ENCODE data around the gene DDX39B.
A peak's percentile ranks its signal among the peaks of the same experiment; 100 is the strongest.
"Not testable (repeated sequence)": the region's sequence is repeated elsewhere in the genome, so short reads cannot be mapped to it uniquely, and the experiment has no call there.

The DDX39B gene

DNA sequence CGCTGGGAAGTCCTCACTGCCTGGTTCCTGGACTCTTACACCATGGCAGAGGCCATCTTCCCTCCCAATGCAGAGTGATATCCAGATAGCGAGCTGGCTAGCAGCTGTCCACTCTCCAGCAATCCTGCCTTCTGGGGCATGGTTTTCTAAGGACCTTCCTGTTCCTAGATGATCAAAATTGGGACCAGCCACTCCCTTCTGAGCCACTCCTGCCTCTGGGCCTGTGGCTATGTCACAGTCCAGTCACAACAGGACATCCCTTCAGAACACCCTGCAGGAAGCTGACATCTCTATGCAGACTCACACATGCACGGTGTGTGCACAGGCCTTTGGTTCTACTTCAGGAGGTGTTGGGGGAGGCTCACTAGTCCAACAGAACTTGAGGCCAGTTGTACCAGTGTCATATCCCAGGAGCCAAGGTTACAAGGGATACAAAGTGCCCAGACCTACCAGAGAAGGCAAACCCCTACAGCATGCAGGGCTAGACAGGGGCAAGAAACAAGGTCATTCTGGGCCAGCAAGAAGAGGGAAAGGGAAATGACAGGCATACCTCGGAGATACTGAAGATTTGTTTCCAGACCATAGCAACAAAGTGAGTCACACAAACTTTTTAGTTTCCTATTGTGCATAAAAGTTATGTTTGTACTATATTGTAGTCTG lies 15.7 kb downstream of the DDX39B start:
- no peak for DNase-seq

DNA sequence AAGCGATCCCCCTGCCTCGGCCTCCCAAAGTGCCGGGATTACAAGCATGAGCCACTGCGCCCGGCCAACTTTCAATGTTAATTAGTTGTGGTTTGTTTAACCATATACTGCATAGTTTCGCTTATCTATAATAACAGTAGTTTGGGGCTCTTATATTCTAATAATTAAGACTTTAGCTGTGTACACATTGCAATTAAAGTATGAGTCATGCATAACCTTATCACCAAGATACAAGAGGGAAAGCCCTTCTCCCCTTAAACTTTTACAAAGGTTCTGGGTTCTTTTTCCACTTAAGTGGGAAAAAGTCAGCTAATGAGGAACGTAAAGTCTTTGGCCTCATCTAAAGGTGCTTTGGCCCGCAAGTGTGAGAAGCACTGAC lies 16.3 kb downstream of the DDX39B start:
- no peak for DNase-seq

DNA sequence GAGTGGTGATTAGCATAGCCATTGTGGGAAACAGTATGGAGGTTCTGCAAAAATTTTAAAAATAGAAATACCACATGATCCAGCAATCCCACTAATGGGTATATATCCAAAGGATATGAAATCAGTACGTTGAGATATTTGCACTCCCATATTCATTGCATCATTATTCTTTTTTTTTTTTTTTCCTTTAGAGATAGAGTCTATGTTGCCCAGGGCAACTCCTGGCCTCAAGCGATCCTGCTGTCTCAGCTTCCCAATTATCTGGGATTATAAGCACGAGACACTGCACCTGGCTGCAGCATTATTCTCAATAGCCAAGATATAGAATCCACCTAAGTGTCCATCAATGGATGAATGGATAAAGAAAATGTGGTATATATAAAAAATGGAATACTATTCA lies 20.0 kb downstream of the DDX39B start:
- DNase-seq, result no peak

DNA sequence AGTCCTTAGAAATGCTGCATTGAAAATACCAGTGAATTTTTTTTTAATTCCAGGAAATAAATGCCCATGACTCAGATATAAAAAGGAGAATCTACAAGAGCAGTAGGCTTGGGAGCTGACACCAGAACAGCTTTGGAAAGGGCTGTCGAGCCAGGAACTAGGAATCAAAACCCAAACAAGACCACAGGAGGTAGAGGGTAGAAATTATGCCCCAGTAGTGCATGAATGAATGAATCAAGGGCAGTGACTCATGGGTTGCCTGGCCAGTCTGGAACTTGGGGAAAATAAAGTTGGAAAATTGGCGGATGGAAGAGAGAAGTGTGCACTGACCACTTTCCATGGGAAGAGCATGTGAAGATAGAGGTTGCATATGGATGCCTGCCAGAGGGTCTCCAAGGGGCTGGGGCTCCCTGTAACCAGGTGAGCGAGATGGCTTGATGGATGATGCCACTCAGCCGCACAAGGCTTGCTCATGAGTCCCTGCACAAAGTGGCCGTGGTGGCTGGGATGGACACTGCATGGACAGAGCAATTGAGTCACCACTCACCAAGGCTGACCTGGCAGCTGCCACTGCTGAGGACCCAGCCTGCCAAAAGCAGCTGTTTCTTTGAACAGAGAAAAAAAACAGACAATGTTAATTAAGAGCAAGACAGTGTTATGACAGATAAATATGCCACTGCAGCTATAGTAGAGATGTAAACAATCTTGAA lies 28.2 kb downstream of the DDX39B start:
- no peak for DNase-seq

DNA sequence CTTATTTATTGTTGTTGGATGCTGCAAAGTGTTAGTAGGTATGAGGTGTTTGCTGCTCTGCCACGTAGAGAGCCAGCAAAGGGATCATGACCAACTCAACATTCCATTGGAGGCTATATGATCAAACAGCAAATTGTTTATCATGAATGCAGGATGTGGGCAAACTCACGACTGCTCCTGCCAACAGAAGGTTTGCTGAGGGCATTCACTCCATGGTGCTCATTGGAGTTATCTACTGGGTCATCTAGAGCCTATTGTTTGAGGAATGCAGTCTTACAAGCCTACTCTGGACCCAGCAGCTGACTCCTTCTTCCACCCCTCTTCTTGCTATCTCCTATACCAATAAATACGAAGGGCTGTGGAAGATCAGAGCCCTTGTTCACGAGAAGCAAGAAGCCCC lies 31.8 kb downstream of the DDX39B start:
- DNase-seq, result no peak

DNA sequence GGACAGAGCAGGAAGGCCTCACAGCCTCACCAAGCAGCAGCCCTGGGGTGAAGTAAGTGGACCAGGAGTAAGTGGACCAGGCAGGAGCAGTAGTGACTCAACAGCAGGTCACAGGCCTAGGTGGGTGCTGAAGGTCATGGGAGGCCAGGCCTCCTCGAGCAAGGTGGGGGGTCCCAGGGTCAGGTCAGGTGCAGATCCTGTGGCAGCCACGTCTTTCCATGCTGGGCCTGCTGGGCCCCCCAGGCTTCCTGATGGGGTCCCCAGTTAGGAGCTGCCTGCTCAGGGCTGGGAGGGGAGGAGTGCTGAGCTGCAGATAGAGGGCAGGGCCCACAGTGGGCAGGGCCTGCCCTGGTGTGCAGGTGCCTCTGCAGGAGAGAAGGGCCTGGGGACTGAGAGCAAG lies 32.8 kb downstream of the DDX39B start:
- DNase-seq, result not testable (repeated sequence)

DNA sequence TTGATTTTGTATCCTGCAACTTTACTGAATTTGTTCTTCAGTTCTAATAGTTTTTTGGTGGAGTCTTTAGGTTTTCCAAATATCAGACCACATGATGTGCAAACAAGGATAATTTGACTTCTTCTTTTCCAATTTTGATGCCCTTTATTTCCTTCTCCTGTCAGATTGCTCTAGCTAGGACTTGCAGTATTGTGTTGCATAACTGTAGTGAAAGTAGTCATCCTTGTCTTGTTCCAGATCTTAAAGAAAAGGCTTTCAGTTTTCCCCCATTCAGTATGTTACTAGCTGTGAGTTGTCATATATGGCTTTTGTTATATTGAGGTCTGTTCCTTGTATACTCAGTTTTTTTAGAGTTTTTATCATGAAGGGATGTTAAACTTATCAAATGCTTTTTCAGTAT lies 39.2 kb downstream of the DDX39B start:
- no peak for DNase-seq

DNA sequence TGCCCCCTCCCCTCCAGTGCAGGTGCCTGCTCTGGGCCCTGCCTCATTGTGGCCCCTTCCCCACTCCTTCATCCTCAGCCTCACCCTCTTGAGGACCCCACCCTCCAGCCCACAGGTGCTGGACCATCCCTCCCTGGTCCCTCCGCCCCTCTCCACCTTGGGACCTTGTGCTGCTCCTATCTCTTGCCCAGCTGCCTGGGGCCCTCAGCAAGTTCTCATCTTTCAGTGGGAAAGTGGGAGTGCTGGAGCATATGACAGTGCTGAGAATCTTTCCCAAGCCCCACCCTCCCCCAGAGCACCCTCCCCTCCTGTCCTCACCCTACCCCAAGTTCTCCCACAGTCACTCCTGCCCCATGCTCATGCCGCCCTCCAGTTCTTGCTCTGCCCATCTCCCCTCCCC lies 42.2 kb downstream of the DDX39B start:
- not testable (repeated sequence) for DNase-seq

DNA sequence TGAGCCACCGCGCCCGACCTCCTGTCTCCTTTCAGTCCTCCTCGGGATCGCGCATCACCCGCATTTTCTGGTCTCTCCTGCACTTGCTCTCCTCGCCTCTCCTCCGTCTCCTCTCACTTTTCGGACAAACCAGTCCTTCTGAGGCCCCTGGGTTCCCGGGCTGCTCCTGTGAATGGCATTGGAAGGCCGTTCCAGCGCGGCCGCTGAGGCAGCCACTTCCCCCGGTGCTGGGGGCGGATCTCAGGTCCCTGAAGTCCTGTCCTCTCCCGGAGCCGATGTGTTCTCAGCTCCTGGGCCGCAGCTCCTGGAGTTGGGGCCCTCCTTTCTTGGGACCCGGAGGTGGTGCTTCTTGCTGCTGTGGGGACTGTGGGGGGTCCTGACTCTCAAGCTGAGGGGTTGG lies 43.1 kb downstream of the DDX39B start:
- DNase-seq, result no peak

DNA sequence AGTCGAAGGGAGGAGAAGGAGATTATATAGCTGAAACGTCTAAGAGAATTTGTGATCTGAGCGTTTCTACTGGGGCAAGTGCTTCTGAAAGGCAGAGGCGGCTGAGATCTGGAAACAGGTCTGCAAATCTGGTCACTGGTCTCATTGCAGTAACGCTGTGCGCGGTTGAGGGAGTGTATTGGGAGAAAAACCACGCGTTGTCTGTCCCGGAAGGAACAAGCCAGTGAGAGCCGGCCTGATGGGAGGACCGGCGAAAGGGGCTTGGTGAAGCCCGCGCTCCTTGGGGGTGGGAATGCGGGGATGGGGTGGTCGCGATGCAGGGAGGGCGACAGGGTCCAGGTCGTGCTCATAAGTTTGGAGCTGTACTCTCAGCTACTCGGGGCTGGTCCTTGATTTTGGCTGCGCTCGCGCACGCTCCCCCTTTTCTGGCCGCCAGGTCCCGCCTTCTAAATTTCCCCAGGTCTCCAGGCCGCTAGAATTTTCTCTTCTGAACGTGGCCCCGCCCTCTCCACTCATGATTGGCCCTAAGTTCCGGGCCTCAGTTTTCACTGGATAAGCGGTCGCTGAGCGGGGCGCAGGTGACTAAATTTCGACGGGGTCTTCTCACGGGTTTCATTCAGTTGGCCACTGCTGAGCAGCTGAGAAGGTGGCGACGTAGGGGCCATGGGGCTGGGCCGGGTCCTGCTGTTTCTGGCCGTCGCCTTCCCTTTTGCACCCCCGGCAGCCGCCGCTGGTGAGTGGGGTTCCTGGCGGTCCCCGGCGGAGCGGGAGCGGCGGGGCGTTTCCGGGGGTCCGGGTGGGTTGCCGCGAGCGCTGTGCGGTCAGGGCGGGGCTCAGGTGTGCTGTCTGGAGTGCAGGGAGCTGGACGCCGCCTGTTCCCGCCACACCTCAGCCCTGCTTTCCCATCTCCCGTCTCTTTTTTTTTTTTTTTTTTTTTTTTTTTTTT lies 44.0 kb downstream of the DDX39B start, which contains the start of gene MICB:
Gene MICB (plus strand): TSS at position 615 of the 946 bp plus-strand sequence. CDS start 49 bp downstream, at position 664.
- DNase-seq, result peak; percentile 90

DNA sequence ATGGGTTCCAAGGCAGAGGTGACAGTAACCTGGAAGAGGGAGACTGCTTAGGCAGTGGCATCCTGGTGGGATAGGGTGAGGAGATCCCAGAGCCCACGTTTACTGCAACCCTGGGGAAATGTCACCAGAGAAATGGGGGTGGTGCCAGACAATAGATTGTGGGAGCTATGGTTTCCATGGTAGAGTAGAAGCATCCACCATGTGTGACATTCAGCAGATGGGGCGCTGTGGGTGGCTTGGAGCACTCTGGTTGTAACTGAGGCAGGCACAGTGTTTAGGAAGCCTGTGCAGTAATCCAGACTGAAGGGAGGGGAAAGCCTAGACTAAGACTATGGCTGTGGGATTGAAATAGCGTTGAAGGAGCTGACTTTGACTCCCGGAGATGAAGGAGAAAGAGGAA lies 45.0 kb downstream of the DDX39B start:
- DNase-seq, result peak; percentile 36

DNA sequence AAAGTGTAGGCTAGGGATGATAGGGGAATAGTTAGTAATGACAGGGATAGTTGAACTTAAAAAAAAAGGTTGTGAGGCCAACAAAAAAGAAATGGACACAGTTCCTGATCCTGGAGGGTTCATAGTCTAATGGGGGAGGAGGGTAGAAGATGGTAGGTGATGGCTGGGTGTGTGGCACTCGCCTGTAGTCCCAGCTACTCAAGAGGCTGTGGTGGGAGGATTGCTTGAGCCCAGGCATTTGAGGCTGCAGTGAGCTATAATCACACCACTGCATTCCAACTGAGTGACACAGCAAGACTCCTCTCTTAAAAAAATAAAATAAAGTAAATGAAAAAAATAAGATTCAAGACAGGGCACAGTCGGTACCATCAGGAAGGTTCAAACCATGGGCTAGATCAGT lies 46.2 kb downstream of the DDX39B start:
- no peak for DNase-seq

DNA sequence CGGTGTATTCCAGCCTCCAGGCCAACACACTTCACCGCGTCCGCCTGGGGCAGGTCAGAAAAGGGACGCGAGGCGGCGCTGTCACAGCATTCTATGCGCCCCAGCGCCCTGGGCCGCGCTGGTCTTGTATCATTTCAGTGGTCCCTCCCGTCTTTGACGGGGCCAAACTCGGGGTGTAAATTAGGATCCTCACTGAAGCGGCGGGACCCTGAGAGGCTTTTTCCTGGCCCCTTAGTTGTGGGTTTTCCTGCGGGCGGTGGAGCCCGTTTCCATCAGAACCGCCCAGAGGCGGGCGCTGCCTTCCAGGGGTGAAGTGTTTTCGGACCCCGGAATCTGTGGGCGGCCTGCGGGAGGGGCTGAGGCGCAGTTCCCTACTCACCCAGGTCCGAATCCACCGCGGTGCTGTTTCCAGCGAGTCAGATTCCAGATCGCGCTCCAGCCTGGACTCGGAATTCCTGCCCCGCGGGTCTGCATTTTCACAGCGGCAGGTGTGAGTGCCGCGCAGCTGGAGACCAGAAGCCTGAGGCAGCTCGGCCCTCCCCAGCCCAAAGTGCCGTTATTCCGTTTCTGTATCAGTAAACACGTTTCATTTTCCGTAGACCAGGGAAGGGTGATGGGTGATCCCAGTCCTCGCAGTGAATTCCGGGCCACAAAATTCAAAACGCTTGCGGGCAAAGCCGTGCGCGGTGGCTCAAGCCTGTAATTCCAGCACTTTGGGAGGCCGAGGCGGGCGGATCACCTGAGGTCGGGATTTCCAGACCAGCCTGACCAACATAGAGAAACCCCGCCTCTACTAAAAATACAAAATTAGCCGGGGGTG lies 47.7 kb downstream of the DDX39B start:
- peak; percentile 78 for DNase-seq

DNA sequence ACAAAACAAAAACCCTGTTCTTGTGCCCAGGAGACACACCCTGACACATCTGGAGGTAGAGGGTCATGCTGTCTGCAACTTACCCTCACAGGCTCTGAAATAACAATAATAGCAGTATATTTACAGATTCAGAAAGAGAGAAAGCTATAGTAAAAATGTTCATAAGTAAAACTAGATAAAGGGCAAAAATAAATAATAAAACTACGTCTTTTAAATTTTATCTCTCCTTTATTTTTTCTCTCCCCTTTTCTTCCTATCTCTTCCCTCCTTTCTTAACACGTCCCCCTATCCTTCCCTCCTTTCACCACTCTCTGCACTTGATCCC lies 48.3 kb downstream of the DDX39B start:
- not testable (repeated sequence) for DNase-seq

DNA sequence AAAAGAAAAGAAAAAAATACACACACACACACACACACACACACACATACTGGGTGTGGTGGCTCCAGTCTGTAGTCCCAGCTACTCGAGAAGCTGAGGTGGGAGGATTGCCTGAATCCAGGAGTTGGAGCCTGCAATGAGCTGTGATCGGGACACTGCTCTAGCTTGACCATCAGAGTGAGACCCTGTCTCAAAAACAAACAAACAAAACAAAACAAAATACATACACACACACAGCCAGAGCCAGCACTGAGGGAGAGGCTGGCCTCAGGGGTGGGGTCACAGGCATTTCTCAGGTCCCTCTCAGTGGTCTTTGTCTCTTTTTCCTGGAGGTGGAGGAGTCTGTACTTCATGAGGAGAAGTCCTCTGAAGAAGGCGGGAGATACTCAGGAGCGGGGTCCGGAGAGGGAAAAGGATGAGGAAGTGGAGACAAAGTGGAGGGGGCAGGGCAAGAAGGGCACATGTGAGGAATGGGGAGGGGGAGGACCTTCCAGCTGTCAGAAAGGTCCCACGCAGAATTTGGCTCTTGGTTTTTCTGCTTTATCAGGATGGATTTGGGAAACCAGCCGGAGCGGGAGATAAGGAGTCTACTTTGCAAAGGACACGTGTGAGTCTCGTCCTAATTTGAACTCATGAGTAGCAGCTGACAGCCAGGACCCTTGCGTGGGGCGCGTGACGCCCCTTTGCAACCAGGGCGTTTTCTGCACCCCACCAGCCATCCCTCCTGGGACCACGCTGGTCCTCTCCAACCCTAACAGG lies 51.5 kb downstream of the DDX39B start:
- no peak for DNase-seq

DNA sequence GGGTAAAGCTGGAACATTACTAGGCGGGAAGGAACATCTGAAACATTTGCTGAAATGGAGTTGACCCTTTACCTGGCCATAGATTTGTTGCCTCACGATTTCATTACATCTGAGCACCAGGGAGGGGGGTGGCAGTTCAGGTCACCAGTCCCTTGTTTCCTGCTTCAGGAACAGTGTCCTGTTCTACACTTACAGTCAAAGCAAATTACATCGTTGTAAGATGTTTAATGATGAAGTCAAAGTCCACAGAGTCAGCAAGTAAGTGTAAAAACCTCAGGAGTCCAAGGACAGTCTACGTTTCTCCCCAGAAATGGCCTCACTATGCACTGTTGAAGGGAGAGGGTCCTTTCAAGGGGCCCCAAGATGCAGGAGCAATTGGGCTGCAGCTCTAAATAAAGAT lies 52.7 kb downstream of the DDX39B start:
- no peak for DNase-seq

DNA sequence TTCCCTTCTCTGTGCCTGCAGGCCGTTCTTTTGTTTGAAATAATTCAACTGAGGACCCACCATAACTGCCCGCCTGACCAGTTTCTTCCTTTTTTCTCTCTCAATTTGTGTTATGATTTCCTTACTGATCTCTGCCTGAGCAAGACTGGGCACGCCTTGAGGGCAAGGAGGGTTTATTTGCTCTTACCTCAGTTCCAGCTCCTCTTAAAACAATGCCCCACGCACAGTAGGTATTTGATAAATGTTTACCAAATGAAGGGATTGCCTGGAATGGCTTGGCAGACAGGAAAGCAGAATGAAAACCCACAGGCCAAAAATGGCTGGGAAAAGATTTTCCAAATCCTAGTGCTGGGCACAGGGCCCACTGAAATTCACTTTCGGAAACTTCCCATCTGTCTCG lies 54.1 kb downstream of the DDX39B start:
- not testable (repeated sequence) for DNase-seq

DNA sequence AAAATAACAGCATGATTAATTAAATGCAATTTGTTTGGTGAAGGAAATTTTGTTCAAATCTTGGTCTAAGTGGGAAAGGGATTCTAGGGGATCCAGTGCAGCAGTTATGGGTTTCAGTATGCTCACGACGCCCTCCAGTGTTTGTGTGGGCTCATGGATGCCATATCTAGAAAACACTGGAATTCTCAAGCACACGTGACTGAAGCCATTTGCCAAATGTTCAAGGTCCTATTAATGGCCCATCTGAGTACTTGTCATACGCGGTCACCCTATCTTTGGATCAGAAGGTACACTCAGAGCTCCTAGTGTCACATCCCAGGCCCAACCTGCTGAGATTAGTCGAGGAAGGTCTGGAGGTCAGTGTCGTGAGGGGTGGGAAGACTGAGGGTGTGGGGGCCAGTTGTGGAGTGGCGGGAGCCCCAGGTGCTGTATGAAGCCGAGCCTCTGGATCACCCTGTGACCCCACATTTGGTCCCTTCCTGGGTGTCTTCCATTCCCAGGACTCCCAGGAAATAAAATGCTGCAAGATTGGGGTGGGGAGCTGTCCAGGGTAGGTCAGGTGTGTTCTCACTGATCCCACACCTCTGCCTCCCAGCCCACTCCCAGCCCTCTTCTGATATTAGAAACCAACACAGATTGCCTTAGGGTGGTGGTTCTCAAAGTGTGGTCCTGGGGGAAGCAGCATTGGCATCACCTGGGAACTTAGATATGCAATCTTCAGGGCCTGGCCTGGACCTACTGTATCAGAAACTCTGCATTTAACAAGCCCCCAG lies 55.6 kb downstream of the DDX39B start:
- DNase-seq, result not testable (repeated sequence)

DNA sequence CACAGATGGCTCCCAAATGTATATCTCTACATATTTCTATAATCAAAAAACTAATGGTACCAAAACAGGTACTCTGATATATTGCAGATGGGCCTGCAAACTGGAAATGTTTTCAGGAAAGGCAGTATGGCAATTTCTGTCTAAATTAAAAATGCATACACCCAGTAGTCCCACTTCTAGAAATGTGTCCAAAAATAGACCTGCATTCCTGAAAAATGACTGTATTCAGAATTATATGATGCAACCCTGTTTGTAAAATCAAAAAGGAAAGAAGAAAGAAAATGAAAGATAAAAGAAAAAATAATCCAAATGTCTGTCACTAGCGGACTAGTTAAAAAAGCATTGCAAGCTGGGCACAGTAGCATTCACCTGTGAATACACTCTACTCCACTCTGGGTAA lies 56.7 kb downstream of the DDX39B start:
- DNase-seq, result no peak

DNA sequence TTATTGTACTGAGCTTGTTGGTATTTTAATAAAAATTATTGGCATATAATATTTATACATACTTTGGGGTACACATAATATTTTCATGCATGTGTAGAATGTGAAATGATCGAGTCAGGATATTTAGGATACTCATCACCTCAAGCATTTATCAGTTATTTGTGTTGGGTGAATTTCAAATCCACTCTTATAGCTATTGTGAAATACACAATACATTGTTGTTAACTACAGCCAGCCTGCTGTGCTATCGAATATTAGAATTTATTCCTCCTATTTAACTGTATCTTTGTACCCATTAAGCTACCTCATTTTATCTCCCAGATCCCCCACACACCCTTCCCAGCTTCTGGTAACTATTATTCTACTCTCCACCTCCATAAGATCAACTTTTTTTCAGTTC lies 58.4 kb downstream of the DDX39B start:
- DNase-seq, result no peak

DNA sequence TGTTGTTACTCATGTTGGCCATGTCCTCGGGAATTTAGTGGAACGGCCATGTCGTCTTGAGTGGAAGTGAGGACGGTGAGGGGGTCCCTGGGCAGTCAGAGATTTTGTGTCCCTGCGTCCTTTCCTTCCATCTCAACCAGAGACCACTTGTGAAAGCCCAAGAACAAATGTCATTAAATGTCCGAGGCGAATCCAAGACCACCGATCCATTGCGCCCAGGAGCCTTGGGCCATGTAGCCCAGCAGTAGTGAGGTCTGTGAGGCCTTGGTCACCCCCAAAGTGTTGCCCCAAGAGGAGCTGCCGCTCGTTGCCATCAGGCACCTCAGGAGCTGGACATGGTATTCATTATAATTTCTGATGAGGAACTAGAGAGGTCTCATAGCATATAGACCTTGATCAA lies 61.2 kb downstream of the DDX39B start:
- DNase-seq, result no peak

All from CD4-positive, alpha-beta T cell treated with Interleukin-17A for 1 hour (primary cell).